CD1c-positive myeloid dendritic cell (primary cell): ENCODE results near the gene GAK.

Experiments
- DNase-seq: peaks from one replicate; pipeline ENCODE4 v3.0.0-alpha.2; 2016; ENCODE audit errors: extremely low spot score

GAK gene

DNA sequence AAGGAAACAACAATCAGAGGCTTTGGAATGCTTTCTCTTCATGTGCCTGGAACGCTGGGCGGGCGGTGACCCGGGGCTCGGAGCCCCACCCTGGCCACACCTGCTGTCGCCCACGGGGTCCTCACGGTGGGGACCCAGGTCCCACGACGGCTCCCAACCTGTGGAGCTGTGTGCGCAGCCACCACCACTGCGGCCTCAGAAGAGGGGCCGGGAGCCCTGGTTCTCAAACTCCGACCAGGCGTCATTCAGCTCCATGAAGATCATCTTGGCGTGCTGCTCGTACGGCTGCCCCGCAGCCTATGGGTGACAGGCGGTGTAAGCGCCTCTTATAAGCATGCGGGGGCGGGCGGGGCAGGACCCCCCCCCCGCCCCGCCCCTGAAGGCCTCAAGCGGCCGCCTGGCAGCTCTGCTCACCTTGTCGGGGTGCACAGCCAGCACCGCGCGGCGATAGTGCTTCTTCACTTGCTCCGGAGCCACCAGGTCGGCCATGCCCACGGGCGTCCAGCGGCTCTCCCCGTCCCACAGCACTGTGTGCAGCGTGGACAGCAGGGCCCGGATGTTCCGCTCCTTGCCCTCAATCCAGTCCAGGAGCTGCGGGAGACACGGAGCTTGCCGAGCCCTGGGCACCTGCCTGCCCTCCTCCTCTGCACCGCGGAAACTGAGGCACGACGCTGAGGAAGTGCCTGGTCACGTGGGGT lies 82.5 kb downstream of the GAK start:
- no peak for DNase-seq

DNA sequence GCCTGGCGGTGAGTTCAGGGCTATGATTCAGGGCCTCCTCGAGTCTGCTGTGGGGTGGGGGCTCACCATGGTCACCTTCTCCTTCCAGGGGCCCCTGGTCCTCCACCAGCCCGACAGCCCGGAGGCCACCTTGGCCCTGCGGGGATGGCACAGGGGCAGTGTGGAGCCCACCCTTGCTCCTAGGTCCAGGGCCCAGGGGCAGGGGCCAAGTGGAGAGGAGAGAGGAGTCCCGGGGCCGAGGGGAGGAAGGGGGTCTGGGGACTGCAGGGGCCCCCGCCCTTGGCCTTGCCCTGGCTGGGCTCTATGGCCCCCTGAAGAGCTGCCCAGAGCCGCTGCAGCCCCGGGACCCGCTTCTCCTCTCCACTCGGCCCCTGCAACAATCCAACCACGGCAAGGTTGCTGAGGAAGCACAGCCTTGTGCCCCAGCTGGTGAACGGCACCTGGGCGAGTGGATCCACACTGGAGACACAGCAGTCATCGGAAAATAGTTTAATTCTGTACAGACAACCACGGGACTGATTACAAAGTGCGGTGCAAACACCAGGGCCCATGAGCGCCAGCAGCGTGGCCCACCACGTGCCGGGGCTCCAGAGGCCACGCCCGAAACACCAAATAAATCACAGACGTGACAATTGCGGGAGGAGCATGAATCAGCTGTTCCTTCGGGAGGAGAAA lies 83.2 kb downstream of the GAK start:
- no peak for DNase-seq

DNA sequence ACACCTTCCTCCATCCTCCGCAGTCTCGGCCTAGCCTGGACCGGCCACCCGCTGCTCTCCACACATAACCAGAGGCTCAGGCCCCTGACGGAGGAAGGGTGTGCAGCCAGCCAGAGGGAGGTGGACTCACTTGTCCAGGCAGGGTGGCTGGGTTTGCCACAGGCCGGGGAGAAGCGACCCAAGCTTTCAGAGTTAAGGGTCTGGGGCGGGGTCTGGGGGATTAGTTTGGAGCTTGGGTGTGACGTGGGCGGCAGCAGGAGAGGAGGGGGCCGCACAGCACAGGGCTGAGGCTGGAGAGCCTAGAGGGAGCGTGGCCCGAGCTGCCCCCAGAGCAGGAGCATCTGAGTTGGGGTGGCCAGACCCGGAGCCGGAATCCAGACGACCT lies 83.8 kb downstream of the GAK start:
- DNase-seq, result no peak

GRCh38 chr4:845836-846251 lies 86.3 kb downstream of the GAK start:
- no peak for DNase-seq

DNA sequence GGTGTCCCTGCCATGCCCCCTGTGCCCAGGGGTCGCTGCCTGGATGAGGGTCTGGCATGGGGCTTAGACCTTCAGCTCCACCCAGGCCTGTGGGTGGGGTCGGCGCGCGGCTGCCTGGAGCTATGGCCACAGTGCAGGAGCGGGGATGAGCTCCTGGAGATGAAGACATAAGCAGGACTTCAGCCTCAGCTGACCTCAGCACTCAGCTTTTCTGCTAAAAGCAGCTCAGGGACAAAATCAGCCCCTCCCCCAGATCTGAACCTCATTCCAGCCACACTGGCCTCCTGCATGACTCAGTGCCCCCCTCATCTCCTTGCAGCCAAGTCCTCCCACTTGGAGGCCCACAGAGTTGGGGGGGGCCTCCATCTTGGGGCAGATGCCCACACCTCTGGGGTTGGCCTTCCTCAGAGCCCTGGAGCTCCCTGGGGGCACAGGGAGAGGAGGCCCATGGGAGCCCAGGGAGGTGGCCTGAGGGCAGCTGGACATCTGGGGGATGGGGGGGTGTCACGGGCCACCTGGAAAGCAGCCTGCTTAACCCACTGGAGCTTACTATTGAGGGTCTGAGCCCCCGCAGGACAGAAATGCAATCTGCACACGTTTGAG lies 86.8 kb downstream of the GAK start:
- DNase-seq, result no peak

DNA sequence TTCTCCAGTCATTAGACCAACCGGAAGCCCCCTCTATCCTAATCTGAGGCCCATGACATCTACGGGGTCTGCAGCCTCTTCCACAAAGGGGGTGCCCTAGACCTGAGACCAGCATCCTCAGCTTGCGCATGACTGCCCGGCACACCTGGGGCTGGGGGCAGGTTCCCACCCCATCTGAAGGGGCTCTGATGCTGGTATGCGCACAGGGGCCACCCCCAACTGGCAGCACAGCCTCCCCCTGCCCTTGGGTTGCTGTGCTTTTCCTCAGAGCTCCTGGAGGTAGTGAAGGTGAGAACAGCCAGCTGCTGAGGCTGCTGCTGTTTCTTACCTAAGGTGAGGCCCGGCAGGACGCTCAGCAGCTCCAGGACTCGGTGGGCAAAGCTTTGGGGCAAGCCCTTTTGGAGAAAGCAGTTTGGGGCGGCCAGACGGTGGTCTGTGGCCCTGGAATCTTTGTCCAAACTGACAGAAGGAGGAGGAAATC lies 87.3 kb downstream of the GAK start:
- no peak for DNase-seq

DNA sequence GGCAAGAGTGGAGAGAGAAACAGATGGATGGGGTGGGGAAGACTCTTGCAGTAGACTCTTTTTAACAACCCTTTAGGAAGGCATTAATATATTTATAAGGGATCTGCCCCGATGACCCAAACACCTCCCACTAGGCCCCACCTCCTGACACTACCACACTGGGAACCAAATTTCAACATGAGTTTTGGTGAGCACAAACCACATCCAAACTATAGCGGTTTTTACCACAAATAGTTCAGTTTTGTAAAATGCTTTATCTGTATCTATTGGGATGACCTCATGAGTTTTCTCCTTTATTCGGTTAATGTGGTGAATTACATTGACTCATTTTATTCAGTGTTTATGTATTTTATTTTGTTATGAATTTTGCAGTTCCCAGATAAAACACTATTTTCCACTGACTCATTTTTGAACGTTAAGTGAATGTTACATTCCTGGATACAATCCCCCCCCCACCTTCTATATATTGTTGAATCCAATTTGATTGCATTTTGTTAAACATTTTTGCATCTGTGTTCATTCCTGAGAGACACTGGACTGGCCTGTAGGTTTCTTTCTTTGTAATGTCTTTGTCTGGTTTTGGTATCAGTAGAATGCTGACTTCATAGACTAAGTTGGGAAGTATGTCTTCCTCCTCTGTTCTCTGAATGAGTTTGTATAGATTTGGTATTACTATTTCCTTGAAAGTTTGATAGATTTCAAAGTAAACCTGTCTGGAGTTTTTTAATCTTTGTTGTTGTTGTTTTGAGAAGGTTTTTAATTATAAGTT lies 92.3 kb downstream of the GAK start:
- DNase-seq, result no peak

- no peak for DNase-seq
Observed at GRCh38 chr4:837772-838171, 94.3 kb downstream of the GAK start.

- no peak for DNase-seq
Observed at GRCh38 chr4:836750-837301, 95.3 kb downstream of the GAK start.

- no peak for DNase-seq
Observed at GRCh38 chr4:836003-836511, 96.1 kb downstream of the GAK start.

GRCh38 chr4:835148-836002 lies 96.7 kb downstream of the GAK start:
- DNase-seq, result no peak

DNA sequence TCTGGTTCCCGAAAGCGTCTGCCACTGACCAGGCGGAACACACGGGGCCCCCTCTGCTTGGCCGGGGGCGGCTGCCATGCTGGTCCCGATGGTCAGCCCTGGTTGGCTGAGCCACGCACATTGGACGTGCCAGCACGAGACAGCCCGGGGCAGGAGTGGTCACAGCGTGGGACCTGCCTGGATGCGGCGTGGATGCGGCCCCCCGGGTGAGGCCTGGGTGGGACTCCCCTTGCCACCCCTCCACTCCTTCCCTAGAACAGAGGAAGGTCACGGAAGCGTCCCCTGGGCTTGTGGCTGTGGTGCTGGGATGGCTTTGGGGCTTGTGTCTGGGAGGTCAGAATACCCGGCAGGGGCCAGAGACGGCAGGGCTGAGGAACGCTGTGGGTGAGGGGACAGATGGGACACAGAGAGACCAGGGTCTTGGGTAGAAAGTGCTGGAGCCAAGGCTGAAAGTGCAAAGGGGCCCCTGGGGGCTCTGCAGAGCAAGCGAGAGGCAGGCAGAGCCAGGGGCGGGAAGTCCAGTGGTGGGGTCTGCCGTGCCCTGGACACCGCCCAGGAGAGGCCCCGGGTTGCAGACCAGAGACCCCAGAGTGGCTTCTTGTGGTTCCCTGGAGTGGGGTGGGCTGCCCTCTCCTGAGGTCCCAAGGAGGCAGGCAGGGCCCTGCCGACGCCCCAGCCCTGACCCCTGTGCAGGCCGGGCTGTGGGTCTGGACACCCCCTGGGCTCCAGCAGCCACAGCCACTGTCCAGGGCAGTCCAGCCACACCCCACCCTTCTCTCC lies 97.6 kb downstream of the GAK start:
- DNase-seq, result no peak

DNA sequence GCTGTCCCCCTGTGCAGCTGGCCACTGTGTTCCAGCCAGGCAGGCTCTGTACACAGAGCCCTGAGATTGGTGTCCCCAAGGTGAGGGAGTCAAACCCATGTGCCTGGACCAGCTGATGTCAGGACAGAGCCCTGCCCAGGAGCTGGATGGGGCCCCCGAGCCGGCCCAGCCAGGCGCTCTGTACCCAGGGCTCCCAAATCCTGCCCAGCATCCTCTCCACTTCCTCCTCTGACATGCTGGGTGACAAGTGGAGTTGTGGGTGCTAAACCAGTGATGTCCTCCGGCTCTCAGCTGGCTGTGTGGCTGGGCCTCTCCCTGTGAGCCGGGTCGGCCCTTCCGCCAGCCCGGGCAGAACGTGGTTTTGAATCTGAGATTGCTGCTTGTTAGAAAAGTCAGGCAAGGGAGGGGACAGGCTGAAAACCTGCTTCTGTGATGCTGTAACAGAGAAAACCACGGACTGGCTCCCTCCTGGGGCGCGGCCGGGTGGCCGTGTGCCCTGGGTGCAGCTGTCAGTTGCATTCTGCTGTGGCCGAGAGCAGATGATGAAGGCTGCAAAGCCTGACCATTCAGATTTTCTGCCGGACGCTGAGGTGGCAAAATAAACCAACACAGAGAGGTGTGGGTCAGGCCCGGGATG lies 98.3 kb downstream of the GAK start:
- DNase-seq, result no peak

- DNase-seq, result no peak
Observed at GRCh38 chr4:833156-833555, 99.0 kb downstream of the GAK start.

- DNase-seq, result no peak
Observed at GRCh38 chr4:832536-832935, 99.6 kb downstream of the GAK start.

DNA sequence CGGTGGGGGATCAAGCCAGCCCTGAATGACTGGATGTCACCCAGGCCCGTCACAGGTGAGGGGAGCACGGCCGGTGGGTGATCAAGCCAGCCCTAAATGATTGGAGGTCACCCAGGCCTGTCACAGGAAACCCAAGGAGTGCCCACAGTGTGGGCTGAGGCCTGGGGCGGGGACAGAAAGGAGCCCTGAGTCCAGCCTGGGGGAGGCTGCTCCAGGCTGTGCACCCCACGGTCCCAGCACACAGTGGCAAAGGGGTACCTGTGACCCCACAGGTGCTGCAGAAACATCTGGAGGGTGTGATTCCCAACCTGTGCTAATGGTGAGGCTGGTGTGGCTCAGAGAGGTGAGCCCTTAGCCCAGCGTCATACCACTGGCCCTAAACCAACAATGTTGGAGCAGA lies 100.0 kb downstream of the GAK start:
- DNase-seq, result no peak

GRCh38 chr4:831483-831805 lies 100.7 kb downstream of the GAK start:
- DNase-seq, result no peak

- DNase-seq, result no peak
Observed at GRCh38 chr4:830601-831482, 101.3 kb downstream of the GAK start.
